HG03135 (cell line): ENCODE measurements around the gene CREBZF.

Experiments used
- ATAC-seq: cut with Tn5 transposase; IDR thresholded peaks from one replicate; pipeline ENCODE4 v1.9.1; 2021; ENCODE audit warnings: mild to moderate bottlenecking, moderate library complexity; ENCODE audit not compliant: unreplicated experiment

Gene CREBZF

GRCh38 chr11:85664615-85665481 lies at the start of gene CREBZF:
TSS of gene CREBZF (minus strand) at chr11:85665129. CDS start at chr11:85664875, 254 bp downstream.
- ATAC-seq, result peak; percentile 87

- ATAC-seq, result no peak
These were observed 48.0 kb upstream of the CREBZF start for GRCh38 chr11:85712953-85713352.

GRCh38 chr11:85710917-85711316 lies 46.0 kb upstream of the CREBZF start:
- no peak for ATAC-seq

- ATAC-seq, result no peak
These were observed 45.2 kb upstream of the CREBZF start for GRCh38 chr11:85709941-85710702.

- ATAC-seq, result no peak
These were observed 40.9 kb upstream of the CREBZF start for GRCh38 chr11:85705800-85706199.

- no peak for ATAC-seq
These were observed 40.0 kb upstream of the CREBZF start for GRCh38 chr11:85704967-85705366.

GRCh38 chr11:85699957-85700741 lies 35.2 kb upstream of the CREBZF start:
- ATAC-seq, result peak; percentile 96

GRCh38 chr11:85698195-85698594 lies 33.3 kb upstream of the CREBZF start:
- ATAC-seq, result no peak

GRCh38 chr11:85697747-85698146 lies 32.8 kb upstream of the CREBZF start:
- no peak for ATAC-seq

- ATAC-seq, result no peak
These were observed 30.6 kb upstream of the CREBZF start for GRCh38 chr11:85695546-85695945.

GRCh38 chr11:85694385-85694980 lies 29.6 kb upstream of the CREBZF start:
- ATAC-seq, result no peak

GRCh38 chr11:85685820-85686459 lies 21.0 kb upstream of the CREBZF start, which contains the start of gene CCDC89:
TSS of gene CCDC89 (minus strand) at chr11:85686195. CDS start at chr11:85686130, 65 bp downstream.
- no peak for ATAC-seq

GRCh38 chr11:85685125-85685819 lies 20.3 kb upstream of the CREBZF start:
- no peak for ATAC-seq

- peak; percentile 81 for ATAC-seq
These were observed 17.7 kb upstream of the CREBZF start for GRCh38 chr11:85682330-85683305.

GRCh38 chr11:85680897-85681296 lies 16.0 kb upstream of the CREBZF start:
- ATAC-seq, result no peak

- no peak for ATAC-seq
These were observed 14.6 kb upstream of the CREBZF start for GRCh38 chr11:85679576-85679975.

- no peak for ATAC-seq
These were observed 8.5 kb upstream of the CREBZF start for GRCh38 chr11:85673393-85673792.

GRCh38 chr11:85672105-85672902 lies 7.4 kb upstream of the CREBZF start:
- no peak for ATAC-seq
